ENCODE data around the gene RNASEH1. TPM values are rescaled to one million over a fixed set of nuclear protein-coding genes. Genes with fewer than 3 reads are reported as not detected.

Gene RNASEH1
- total and polyA plus RNA-seq, 2 of the 13 experiments (the other 11 are each of a cell fraction or from before 2014, with no cell fraction given), result 14.5 to 57.4 TPM

DNA sequence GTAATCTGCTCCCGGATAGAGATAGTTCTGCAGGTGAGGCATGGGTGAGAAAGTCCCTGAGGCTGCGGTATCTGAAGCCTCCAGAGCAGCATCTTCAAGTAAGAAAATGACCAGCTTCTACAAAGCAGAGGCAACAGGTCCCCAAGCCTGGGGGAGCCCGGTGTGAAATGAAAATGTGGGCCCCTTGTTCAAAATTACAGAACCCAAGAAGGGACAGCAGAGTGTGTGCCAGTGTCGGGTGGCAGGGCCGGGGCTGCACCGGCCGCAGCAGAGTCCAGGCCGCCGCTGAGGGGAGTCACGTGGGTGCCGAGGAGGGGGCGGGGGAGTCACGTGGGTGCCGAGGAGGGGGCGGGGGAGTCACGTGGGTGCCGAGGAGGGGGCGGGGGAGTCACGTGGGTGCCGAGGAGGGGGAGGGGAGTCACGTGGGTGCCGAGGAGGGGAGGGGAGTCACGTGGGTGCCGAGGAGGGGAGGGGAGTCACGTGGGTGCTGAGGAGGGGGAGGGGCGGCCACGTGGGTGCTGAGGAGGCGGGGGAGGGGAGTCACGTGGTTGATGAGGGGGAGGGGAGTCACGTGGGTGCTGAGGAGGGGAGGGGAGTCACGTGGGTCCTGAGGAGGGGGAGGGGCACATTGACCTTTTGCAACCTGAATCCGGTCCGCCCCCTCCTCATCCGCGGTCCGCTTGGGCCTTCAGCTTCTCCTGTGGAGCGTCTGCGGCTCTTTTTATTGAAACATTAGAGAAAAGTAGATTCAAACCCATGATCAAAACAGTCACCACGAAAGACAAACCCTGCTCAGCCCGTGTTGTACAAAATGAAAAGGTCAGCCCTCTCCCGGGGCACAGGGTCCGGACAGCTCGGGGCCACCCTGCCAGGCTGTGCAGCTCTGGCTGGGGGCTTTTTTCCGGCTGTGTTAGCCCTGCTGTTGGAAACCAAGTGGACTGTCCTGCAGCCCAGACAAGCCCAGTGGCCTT, 47.1 kb upstream of the RNASEH1 start (continued):
- peak; percentile 60 for TF ChIP-seq JARID2 (CRISPR knock-in tag; IDR thresholded peaks at IDR 0.05; ENCODE audit: insufficient replicate concordance)
- no peak for TF ChIP-seq ZNF841 (CRISPR knock-in tag; IDR thresholded peaks at IDR 0.05; ENCODE audit: borderline replicate concordance)
- TF ChIP-seq ZNF441 (CRISPR knock-in tag; IDR thresholded peaks at IDR 0.05; ENCODE audit: borderline replicate concordance), result no peak
- no peak for TF ChIP-seq ZNF607 (CRISPR knock-in tag; IDR thresholded peaks at IDR 0.05; ENCODE audit: borderline replicate concordance)
- TF ChIP-seq KLF13 (CRISPR knock-in tag; IDR thresholded peaks at IDR 0.05), result no peak
- TF ChIP-seq ZNF496 (CRISPR knock-in tag; IDR thresholded peaks at IDR 0.05; ENCODE audit: insufficient replicate concordance), result no peak
- no peak for TF ChIP-seq HNRNPLL (IDR thresholded peaks at IDR 0.05; ENCODE audit: low read depth, low read length, poor library complexity, severe bottlenecking)
- TF ChIP-seq FOXO1 (CRISPR knock-in tag; IDR thresholded peaks at IDR 0.05), result no peak
- no peak for TF ChIP-seq ZNF468 (CRISPR knock-in tag; IDR thresholded peaks at IDR 0.05)
- no peak for TF ChIP-seq HMGXB3 (CRISPR knock-in tag; IDR thresholded peaks at IDR 0.05; ENCODE audit: borderline replicate concordance)
- no peak for TF ChIP-seq ZNF224 (CRISPR knock-in tag; IDR thresholded peaks at IDR 0.05)
- 0 out of 2 replicates have a peak, but pooled peaks have one; percentile 34 for TF ChIP-seq ZNF546 (CRISPR knock-in tag; conservative IDR thresholded peaks at IDR 0.05)
- TF ChIP-seq HOXA9 (CRISPR knock-in tag; IDR thresholded peaks at IDR 0.05; ENCODE audit: borderline replicate concordance), result no peak
- TF ChIP-seq EEA1 (CRISPR knock-in tag; IDR thresholded peaks at IDR 0.05; ENCODE audit: borderline replicate concordance), result no peak
- TF ChIP-seq NFE2L1 (CRISPR knock-in tag; IDR thresholded peaks at IDR 0.05; ENCODE audit: borderline replicate concordance), result no peak
- TF ChIP-seq RAD21 (CRISPR knock-in tag; IDR thresholded peaks at IDR 0.05), result peak; percentile 21; the same call in 1 of the 2 replicates
- no peak for TF ChIP-seq ZNF24 (IDR thresholded peaks at IDR 0.05)
- no peak for TF ChIP-seq HINFP (CRISPR knock-in tag; IDR thresholded peaks at IDR 0.05; ENCODE audit: low read depth)
- no peak for TF ChIP-seq ZNF180 (CRISPR knock-in tag; IDR thresholded peaks at IDR 0.05; ENCODE audit: borderline replicate concordance, low read depth)
- TF ChIP-seq ZBTB7B (CRISPR knock-in tag; IDR thresholded peaks at IDR 0.05), result no peak
- no peak for TF ChIP-seq NBN (conservative IDR thresholded peaks at IDR 0.05)
- no peak for TF ChIP-seq MEIS2 (CRISPR knock-in tag; IDR thresholded peaks at IDR 0.05)
- TF ChIP-seq ZNF569 (CRISPR knock-in tag; IDR thresholded peaks at IDR 0.05; ENCODE audit: borderline replicate concordance), result no peak

Data from HepG2 (cell line).